ENCODE data around the gene RNF157. TPM values are rescaled to one million over a fixed set of nuclear protein-coding genes. Genes with fewer than 3 reads are reported as not detected.
A peak's percentile ranks its signal among the peaks of the same experiment; 100 is the strongest.

Gene RNF157
- total and polyA plus RNA-seq, 8 donors = 0.79 to 11.1 (median 8.2) TPM

DNA sequence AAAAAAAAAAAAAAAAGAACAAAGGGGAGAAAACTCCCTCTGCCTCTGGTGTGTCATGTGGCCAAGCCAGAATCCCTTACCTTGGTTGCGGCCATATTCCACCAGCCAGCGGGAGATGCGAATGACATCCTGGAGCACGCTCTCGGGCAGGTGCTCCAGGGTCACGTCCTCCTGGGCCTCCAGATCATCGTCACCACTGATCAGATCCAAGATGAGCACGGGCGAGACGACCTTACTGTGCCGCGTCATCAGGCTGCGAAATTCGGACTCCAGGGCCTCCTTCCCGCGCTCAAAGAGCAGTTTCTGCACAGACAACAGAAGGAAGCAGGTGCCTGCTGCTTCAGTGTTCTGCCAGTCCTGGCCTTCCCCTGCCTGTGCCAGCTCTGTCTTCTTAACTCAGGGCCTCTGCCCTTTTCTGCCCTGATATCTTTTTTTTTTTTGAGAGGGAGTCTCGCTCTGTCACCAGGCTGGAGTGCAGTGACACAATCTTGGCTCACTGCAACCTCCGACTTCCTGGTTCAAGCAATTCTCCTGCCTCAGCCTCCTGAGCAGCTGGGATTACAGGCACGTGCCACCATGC lies 142.5 kb downstream of the RNF157 start:
- Histone ChIP-seq H3K36me3 (peaks cover 0 to 90% of the 10 kb centered on the region in 2 donors), H3K27me3 (no peaks in the 10 kb centered on the region), H3K4me1 (peaks cover 5 to 8% of the 10 kb centered on the region in 2 donors), H3K4me3 (no peak overlapping the region), H3K9me3 (no peaks in the 10 kb centered on the region), H3K27ac (no peak overlapping the region)
- DNase-seq = peak in 1 of 4 donors; percentile 47
- no peak for ATAC-seq
- TF ChIP-seq, protein P1, sequence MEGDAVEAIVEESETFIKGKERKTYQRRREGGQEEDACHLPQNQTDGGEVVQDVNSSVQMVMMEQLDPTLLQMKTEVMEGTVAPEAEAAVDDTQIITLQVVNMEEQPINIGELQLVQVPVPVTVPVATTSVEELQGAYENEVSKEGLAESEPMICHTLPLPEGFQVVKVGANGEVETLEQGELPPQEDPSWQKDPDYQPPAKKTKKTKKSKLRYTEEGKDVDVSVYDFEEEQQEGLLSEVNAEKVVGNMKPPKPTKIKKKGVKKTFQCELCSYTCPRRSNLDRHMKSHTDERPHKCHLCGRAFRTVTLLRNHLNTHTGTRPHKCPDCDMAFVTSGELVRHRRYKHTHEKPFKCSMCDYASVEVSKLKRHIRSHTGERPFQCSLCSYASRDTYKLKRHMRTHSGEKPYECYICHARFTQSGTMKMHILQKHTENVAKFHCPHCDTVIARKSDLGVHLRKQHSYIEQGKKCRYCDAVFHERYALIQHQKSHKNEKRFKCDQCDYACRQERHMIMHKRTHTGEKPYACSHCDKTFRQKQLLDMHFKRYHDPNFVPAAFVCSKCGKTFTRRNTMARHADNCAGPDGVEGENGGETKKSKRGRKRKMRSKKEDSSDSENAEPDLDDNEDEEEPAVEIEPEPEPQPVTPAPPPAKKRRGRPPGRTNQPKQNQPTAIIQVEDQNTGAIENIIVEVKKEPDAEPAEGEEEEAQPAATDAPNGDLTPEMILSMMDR (IDR thresholded peaks at IDR 0.05) = no peak
- intact Hi-C loops (cut with DNase I) = no loop called here

DNA sequence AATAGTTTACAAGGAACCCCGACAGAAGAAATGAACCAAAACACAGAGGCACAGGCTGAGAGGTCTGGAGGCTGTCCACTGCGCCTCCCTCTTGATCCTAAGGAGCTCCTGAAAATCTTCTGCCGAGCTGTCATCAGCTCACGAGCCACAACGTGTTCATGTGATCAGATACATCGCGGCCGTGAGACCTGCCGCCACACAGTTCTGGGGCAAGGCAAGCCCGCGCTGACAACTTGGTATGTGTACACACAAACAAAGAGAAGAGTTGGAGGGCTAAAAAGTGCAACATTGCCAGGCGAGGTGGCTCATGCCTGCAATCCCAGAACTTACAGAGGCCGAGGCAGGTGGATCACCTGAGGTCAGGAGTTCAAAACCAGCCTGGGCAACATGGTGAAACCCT lies 144.3 kb downstream of the RNF157 start:
- H3K9me3 ChIP-seq = no peaks in the 10 kb centered on the region
- no peaks in the 10 kb centered on the region for H3K27me3 ChIP-seq
- DNase-seq (peak in 1 of 4 donors; percentile 41), ATAC-seq (no peak)
- intact Hi-C loops (cut with DNase I) = no loop called here
- TF ChIP-seq, protein P1 (IDR thresholded peaks at IDR 0.05) = no peak
- no peak overlapping the region for H3K27ac ChIP-seq
- H3K36me3 ChIP-seq = peaks cover 0 to 98% of the 10 kb centered on the region in 2 donors
- no peaks in the 10 kb centered on the region for H3K4me1 ChIP-seq
- H3K4me3 ChIP-seq = no peak overlapping the region

DNA sequence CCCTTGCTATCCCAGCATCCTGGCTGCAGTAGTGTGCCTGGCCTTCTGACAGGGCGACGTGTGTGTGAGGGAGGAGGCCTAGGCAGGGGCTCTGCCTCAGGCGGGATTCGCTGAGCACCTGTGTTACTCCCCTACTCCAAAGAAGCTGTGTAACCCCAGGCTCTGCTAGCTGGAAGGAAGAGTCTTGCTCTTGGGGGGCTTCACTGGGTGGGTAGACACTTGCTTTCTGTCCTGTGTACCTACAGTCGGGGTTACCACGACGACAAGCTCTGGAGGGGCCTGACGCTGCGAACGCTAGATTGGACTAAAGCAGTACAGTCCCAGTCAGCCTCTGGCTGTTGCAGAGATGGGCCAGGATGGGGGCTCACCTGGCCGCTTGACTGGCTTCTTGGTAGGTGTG lies 146.2 kb downstream of the RNF157 start:
- Histone ChIP-seq H3K36me3 (peaks cover 0 to 98% of the 10 kb centered on the region in 2 donors), H3K4me1 (no peaks in the 10 kb centered on the region)
- TF ChIP-seq, protein P1 (IDR thresholded peaks at IDR 0.05) = no peak

DNA sequence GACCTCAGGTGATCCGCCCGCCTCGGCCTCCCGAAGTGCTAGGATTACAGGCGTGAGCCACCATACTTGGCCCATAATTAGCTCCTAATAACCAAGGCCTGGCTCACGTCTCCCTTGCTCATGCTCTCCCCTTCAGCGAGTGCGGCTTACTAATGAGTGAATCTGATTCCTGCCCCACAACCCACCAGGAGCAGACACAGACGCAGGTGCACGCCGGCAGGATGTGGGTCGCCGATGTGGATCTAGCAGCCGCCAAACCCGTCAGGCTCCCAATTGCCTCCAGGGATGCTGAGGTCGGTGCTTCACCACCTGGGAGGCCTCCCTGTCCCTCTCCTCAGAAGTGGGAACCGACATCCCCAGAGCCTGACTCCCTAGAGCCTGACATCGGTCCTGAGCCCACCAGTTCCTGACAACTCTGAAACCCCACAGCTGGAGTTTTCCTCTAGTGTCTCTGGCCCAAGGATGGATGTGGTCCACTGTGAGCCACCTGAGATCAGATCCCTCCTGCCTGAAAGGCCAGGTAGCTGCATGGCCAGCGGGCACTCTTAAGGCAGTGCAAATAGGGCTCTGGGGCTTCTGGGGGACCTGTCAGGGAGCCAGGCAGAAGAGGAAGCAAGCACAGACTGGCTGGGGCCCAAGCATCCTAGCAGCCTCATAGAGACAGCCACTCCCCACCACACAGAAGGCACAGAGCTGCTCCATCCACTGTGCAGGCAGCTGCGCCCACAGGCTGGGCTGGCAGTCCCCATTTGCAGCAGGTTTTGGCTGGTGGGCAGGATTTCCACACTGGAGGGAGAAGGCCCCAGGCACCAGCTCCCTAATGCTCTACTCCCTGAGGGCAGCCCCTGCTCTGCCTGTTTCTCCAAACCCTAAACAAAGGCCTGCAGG lies 147.5 kb downstream of the RNF157 start:
- Histone ChIP-seq H3K4me3 (no peak overlapping the region), H3K9me3 (no peaks in the 10 kb centered on the region), H3K27ac (no peak overlapping the region), H3K4me1 (no peaks in the 10 kb centered on the region), H3K36me3 (peaks cover 0 to 100% of the 10 kb centered on the region in 2 donors), H3K27me3 (no peaks in the 10 kb centered on the region)
- DNase-seq (peak in 1 of 4 donors; percentile 61), ATAC-seq (no peak)
- intact Hi-C loops (cut with DNase I) = no loop called here
- TF ChIP-seq, protein P1 (IDR thresholded peaks at IDR 0.05) = no peak

More for the DNA sequence above, 146.2 kb downstream of the RNF157 start:
- Histone ChIP-seq H3K9me3 (no peaks in the 10 kb centered on the region), H3K27me3 (no peaks in the 10 kb centered on the region), H3K27ac (no peak overlapping the region), H3K4me3 (no peak overlapping the region)
- no peak for ATAC-seq
- intact Hi-C loops (cut with DNase I) = no loop called here
- peak in 1 of 4 donors; percentile 34 for DNase-seq

Small RNAs within 50 kb of the gene (microRNA-seq; reads per million reads assigned to microRNA genes)
- 0 to 1.9 reads per million in 2 donors for gene MIR6868

Other genes starting within 250 kb of the RNF157 start
- 1 to 10 TPM; 5.4 to 6.1 TPM for gene CDK3, start 239.6 kb downstream of the RNF157 start, total RNA-seq
- 10 to 100 TPM; 14.1 to 23.3 (median 21.0) TPM for gene CDK3, start 239.6 kb downstream of the RNF157 start, polyA plus RNA-seq (ENCODE audit: insufficient read length in 6 of 6)
- 10 to 100 TPM; 29.1 to 44.8 TPM for gene EVPL, start 213.2 kb downstream of the RNF157 start, total RNA-seq
- 10 to 100 TPM; 23.3 to 53.1 (median 43.9) TPM for gene EVPL, start 213.2 kb downstream of the RNF157 start, polyA plus RNA-seq (ENCODE audit: insufficient read length in 6 of 6)
- gene SRP68, start 168.0 kb downstream of the RNF157 start, total RNA-seq = 10 to 100 TPM; 61.0 to 72.3 TPM
- gene SRP68, start 168.0 kb downstream of the RNF157 start, polyA plus RNA-seq (ENCODE audit: insufficient read length in 6 of 6) = 100 to 1,000 TPM in 2 of 6 donors, 10 to 100 TPM in 4; 95.0 to 104 (median 98.6) TPM
- gene GALR2, start 165.7 kb downstream of the RNF157 start, total RNA-seq = under 1 TPM in 1 of 2 donors, not detected in 1; 0.23 TPM
- gene GALR2, start 165.7 kb downstream of the RNF157 start, polyA plus RNA-seq (ENCODE audit: insufficient read length in 6 of 6) = under 1 TPM in 2 of 6 donors, not detected in 4; 0.12 to 0.21 TPM
- gene ZACN, start 161.3 kb downstream of the RNF157 start, total RNA-seq = under 1 TPM in 1 of 2 donors, not detected in 1; 0.12 TPM
- gene ZACN, start 161.3 kb downstream of the RNF157 start, polyA plus RNA-seq (ENCODE audit: insufficient read length in 6 of 6) = 10 to 100 TPM; 16.4 to 27.5 (median 18.0) TPM
- 100 to 1,000 TPM; 114 to 123 TPM for gene EXOC7, start 136.7 kb downstream of the RNF157 start, total RNA-seq
- 100 to 1,000 TPM; 147 to 178 (median 164) TPM for gene EXOC7, start 136.7 kb downstream of the RNF157 start, polyA plus RNA-seq (ENCODE audit: insufficient read length in 6 of 6)
- 10 to 100 TPM in 1 of 2 donors, 1 to 10 TPM in 1; 7.7 to 15.9 TPM for gene FOXJ1, start 99.2 kb downstream of the RNF157 start, total RNA-seq
- gene FOXJ1, start 99.2 kb downstream of the RNF157 start, polyA plus RNA-seq (ENCODE audit: insufficient read length in 6 of 6) = 10 to 100 TPM; 13.9 to 30.4 (median 20.9) TPM
- 10 to 100 TPM; 45.7 to 52.7 TPM for gene UBALD2, start 24.9 kb upstream of the RNF157 start, total RNA-seq
- 10 to 100 TPM; 16.7 to 36.1 (median 28.1) TPM for gene UBALD2, start 24.9 kb upstream of the RNF157 start, polyA plus RNA-seq (ENCODE audit: insufficient read length in 6 of 6)
- 1 to 10 TPM; 2.8 to 3.3 TPM for gene QRICH2, start 67.8 kb upstream of the RNF157 start, total RNA-seq
- 10 to 100 TPM in 1 of 6 donors, 1 to 10 TPM in 5; 6.2 to 10.6 (median 8.0) TPM for gene QRICH2, start 67.8 kb upstream of the RNF157 start, polyA plus RNA-seq (ENCODE audit: insufficient read length in 6 of 6)
- 10 to 100 TPM; 51.2 to 52.8 TPM for gene PRPSAP1, start 113.4 kb upstream of the RNF157 start, total RNA-seq
- gene PRPSAP1, start 113.4 kb upstream of the RNF157 start, polyA plus RNA-seq (ENCODE audit: insufficient read length in 6 of 6) = 10 to 100 TPM; 79.2 to 95.4 (median 85.4) TPM
- 10 to 100 TPM in 1 of 2 donors, 1 to 10 TPM in 1; 6.3 to 35.1 TPM for gene SPHK1, start 144.1 kb upstream of the RNF157 start, total RNA-seq
- 1 to 10 TPM; 4.4 to 8.2 (median 4.8) TPM for gene SPHK1, start 144.1 kb upstream of the RNF157 start, polyA plus RNA-seq (ENCODE audit: insufficient read length in 6 of 6)
- gene UBE2O, start 212.7 kb upstream of the RNF157 start, total RNA-seq = 10 to 100 TPM; 20.1 to 23.2 TPM
- 10 to 100 TPM; 23.8 to 34.8 (median 27.8) TPM for gene UBE2O, start 212.7 kb upstream of the RNF157 start, polyA plus RNA-seq (ENCODE audit: insufficient read length in 6 of 6)
- gene AANAT, start 227.1 kb upstream of the RNF157 start, total RNA-seq = not detected
- under 1 TPM in 5 of 6 donors, not detected in 1; 0.10 to 0.23 (median 0.18) TPM for gene AANAT, start 227.1 kb upstream of the RNF157 start, polyA plus RNA-seq (ENCODE audit: insufficient read length in 6 of 6)